ENCODE measurements around the gene WDR53.
"Not testable (repeated sequence)": the region's sequence is repeated elsewhere in the genome, so short reads cannot be mapped to it uniquely, and the experiment has no call there.

WDR53 gene

GRCh38 chr3:196523841-196524240, 44.5 kb downstream of the WDR53 start:
- Histone ChIP-seq H3K27me3 (no peaks in the 10 kb centered on the region), H3K4me1 (no peaks in the 10 kb centered on the region), H3K4me3 (no peak overlapping the region), H3K27ac (no peak overlapping the region), H3K36me3 (no peaks in the 10 kb centered on the region; the same call in 1 of the 2 replicates), H4K20me1 (no peaks in the 10 kb centered on the region), H3K9ac (no peak overlapping the region), H3K9me3 (peaks cover 51% of the 10 kb centered on the region), H3K4me2 (no peak overlapping the region)
- 0 out of 2 replicates have a peak, but pooled peaks have one; percentile 12 for TF ChIP-seq Cebpa-rat (IDR thresholded peaks at IDR 0.05)

GRCh38 chr3:196521291-196521690, 47.1 kb downstream of the WDR53 start:
- not testable (repeated sequence) for H4K20me1 ChIP-seq, H3K27me3 ChIP-seq, H3K4me2 ChIP-seq, H3K4me3 ChIP-seq, H3K27ac ChIP-seq, H3K9ac ChIP-seq, H3K36me3 ChIP-seq, H3K4me1 ChIP-seq
- peaks cover 70% of the 10 kb centered on the region for H3K9me3 ChIP-seq

GRCh38 chr3:196519718-196520082, 48.7 kb downstream of the WDR53 start:
- Histone ChIP-seq H3K27ac (no peak overlapping the region), H3K4me1 (no peaks in the 10 kb centered on the region), H3K4me3 (no peak overlapping the region), H3K9ac (no peak overlapping the region), H3K36me3 (no peaks in the 10 kb centered on the region; the same call in 1 of the 2 replicates), H3K4me2 (no peak overlapping the region), H3K9me3 (peaks cover 70% of the 10 kb centered on the region), H4K20me1 (no peaks in the 10 kb centered on the region), H3K27me3 (no peaks in the 10 kb centered on the region)
- TF ChIP-seq Cebpa-rat (IDR thresholded peaks at IDR 0.05): no peak

GRCh38 chr3:196518966-196519717, 49.2 kb downstream of the WDR53 start:
- Histone ChIP-seq H3K27me3 (no peaks in the 10 kb centered on the region), H3K9me3 (peaks cover 70% of the 10 kb centered on the region), H3K36me3 (no peaks in the 10 kb centered on the region; the same call in 1 of the 2 replicates), H3K9ac (no peak overlapping the region), H3K4me3 (no peak overlapping the region), H3K4me2 (no peak overlapping the region), H4K20me1 (no peaks in the 10 kb centered on the region), H3K4me1 (no peaks in the 10 kb centered on the region), H3K27ac (no peak overlapping the region)
- no peak for TF ChIP-seq Cebpa-rat (IDR thresholded peaks at IDR 0.05)

- Histone ChIP-seq H3K4me2 (no peak overlapping the region), H3K27me3 (no peaks in the 10 kb centered on the region), H3K9me3 (peaks cover 64% of the 10 kb centered on the region), H3K9ac (no peak overlapping the region), H3K36me3 (no peaks in the 10 kb centered on the region; the same call in 1 of the 2 replicates), H3K4me3 (no peak overlapping the region), H3K27ac (no peak overlapping the region), H4K20me1 (no peaks in the 10 kb centered on the region), H3K4me1 (no peaks in the 10 kb centered on the region)
- TF ChIP-seq Cebpa-rat (IDR thresholded peaks at IDR 0.05): no peak
Measured at GRCh38 chr3:196517919-196518318, 50.4 kb downstream of the WDR53 start.

- Histone ChIP-seq H3K9me3 (peaks cover 58% of the 10 kb centered on the region), H3K27me3 (no peaks in the 10 kb centered on the region), H3K36me3 (no peaks in the 10 kb centered on the region; the same call in 1 of the 2 replicates), H3K4me3 (no peak overlapping the region), H3K4me2 (no peak overlapping the region), H3K4me1 (no peaks in the 10 kb centered on the region), H4K20me1 (no peaks in the 10 kb centered on the region), H3K9ac (no peak overlapping the region), H3K27ac (no peak overlapping the region)
- TF ChIP-seq Cebpa-rat (IDR thresholded peaks at IDR 0.05): no peak
Measured at GRCh38 chr3:196517162-196517800, 51.1 kb downstream of the WDR53 start.

GRCh38 chr3:196514913-196515621, 53.3 kb downstream of the WDR53 start, which contains the start of gene SMCO1:
TSS of gene SMCO1 (minus strand) at chr3:196515346. CDS start at chr3:196515209, 137 bp downstream.
- no peak within 1 kb of the TSS for H3K4me2 ChIP-seq
- H3K27ac ChIP-seq: no peak within 1 kb of the TSS
- peaks cover 46% of the 10 kb centered on the region for H3K9me3 ChIP-seq
- no peaks in the 10 kb centered on the region for H3K27me3 ChIP-seq
- no peaks in the 10 kb centered on the region for H4K20me1 ChIP-seq
- H3K4me3 ChIP-seq: no peak within 1 kb of the TSS
- no peak within 1 kb of the TSS for H3K9ac ChIP-seq
- no peaks in the 10 kb centered on the region; the same call in 1 of the 2 replicates for H3K36me3 ChIP-seq
- no peak for TF ChIP-seq Cebpa-rat (IDR thresholded peaks at IDR 0.05)
- H3K4me1 ChIP-seq: no peaks in the 10 kb centered on the region

GRCh38 chr3:196514350-196514716, 54.0 kb downstream of the WDR53 start:
- H3K9ac ChIP-seq: no peak overlapping the region
- H3K4me2 ChIP-seq: no peak overlapping the region
- TF ChIP-seq Cebpa-rat (IDR thresholded peaks at IDR 0.05): no peak
- H3K4me1 ChIP-seq: no peaks in the 10 kb centered on the region
- H3K9me3 ChIP-seq: peaks cover 46% of the 10 kb centered on the region
- H3K4me3 ChIP-seq: no peak overlapping the region
- H4K20me1 ChIP-seq: no peaks in the 10 kb centered on the region
- no peak overlapping the region for H3K27ac ChIP-seq
- no peaks in the 10 kb centered on the region for H3K27me3 ChIP-seq
- H3K36me3 ChIP-seq: no peaks in the 10 kb centered on the region

GRCh38 chr3:196513697-196514349, 54.5 kb downstream of the WDR53 start:
- Histone ChIP-seq H3K27me3 (no peaks in the 10 kb centered on the region), H3K27ac (no peak overlapping the region), H3K4me1 (no peaks in the 10 kb centered on the region), H4K20me1 (no peaks in the 10 kb centered on the region), H3K36me3 (no peaks in the 10 kb centered on the region), H3K4me3 (no peak overlapping the region), H3K4me2 (no peak overlapping the region), H3K9me3 (peaks cover 46% of the 10 kb centered on the region), H3K9ac (no peak overlapping the region)
- no peak for TF ChIP-seq Cebpa-rat (IDR thresholded peaks at IDR 0.05)

- H3K9me3 ChIP-seq: peaks cover 44% of the 10 kb centered on the region
- H3K4me1 ChIP-seq, H3K4me2 ChIP-seq, H3K4me3 ChIP-seq, H3K9ac ChIP-seq, H4K20me1 ChIP-seq, H3K27me3 ChIP-seq, H3K36me3 ChIP-seq, H3K27ac ChIP-seq: not testable (repeated sequence)
Measured at GRCh38 chr3:196511646-196512425, 56.5 kb downstream of the WDR53 start.

- not testable (repeated sequence) for H3K4me2 ChIP-seq, H3K9ac ChIP-seq, H3K4me1 ChIP-seq, H3K27me3 ChIP-seq, H4K20me1 ChIP-seq, H3K4me3 ChIP-seq, H3K27ac ChIP-seq, H3K36me3 ChIP-seq
- H3K9me3 ChIP-seq: peaks cover 48% of the 10 kb centered on the region
Measured at GRCh38 chr3:196511108-196511507, 57.2 kb downstream of the WDR53 start.

Measured in BLaER1 (cell line).